Activated naive CD8-positive, alpha-beta T cell treated with anti-CD3 and anti-CD28 coated beads, Interleukin-2, amount 10 ng/mL, durations not matched to agents 7 days and 5 days (primary cell): ENCODE results near the gene ZFP1. TPM values are rescaled to one million over a fixed set of nuclear protein-coding genes. Genes with fewer than 3 reads are reported as not detected.

Source experiments
- ATAC-seq: fragments of 150-1000 bp; cut with Tn5 transposase; one replicate; pipeline ENCODE4 v1.10.0; 2021; ENCODE audit warnings: low read depth, moderate library complexity
- POLR2A ChIA-PET: fragments of 350-600 bp; sonication (Branson Sonifier 250); formaldehyde crosslinking; loops from one replicate; lab custom pipeline; 2021; ENCODE audit warnings: antibody characterized with exemption; lab: Charles Lee
- DNase-seq: peaks from one replicate; pipeline ENCODE4 v3.0.0; 2021
- H3K27ac Mint-ChIP-seq: one replicate; pipeline ENCODE4 v1.8.0; 2022; ENCODE audit warnings: mild to moderate bottlenecking, mixed read lengths
- H3K27me3 Mint-ChIP-seq: one replicate; pipeline ENCODE4 v1.8.0; 2022; ENCODE audit warnings: mild to moderate bottlenecking, moderate library complexity, mixed read lengths
- H3K36me3 Mint-ChIP-seq: one replicate; pipeline ENCODE4 v1.8.0; 2021; ENCODE audit warnings: mild to moderate bottlenecking, mixed read lengths
- H3K4me1 Mint-ChIP-seq: one replicate; pipeline ENCODE4 v1.8.0; 2021; ENCODE audit warnings: mixed read lengths
- H3K4me3 Mint-ChIP-seq: one replicate; pipeline ENCODE4 v1.8.0; 2022; ENCODE audit warnings: mild to moderate bottlenecking, moderate library complexity, mixed read lengths
- H3K9me3 Mint-ChIP-seq: one replicate; pipeline ENCODE4 v1.8.0; 2021; ENCODE audit warnings: mixed read lengths
- total RNA-seq, 2 experiments: library from RNA; stranded (reverse); gene quantifications; one replicate each; pipeline ENCODE4 v1.2.3, GENCODE V29; 2021

Gene ZFP1
- total RNA-seq, 2 experiments from 2014 or later: 16.2 to 16.3 TPM

DNA sequence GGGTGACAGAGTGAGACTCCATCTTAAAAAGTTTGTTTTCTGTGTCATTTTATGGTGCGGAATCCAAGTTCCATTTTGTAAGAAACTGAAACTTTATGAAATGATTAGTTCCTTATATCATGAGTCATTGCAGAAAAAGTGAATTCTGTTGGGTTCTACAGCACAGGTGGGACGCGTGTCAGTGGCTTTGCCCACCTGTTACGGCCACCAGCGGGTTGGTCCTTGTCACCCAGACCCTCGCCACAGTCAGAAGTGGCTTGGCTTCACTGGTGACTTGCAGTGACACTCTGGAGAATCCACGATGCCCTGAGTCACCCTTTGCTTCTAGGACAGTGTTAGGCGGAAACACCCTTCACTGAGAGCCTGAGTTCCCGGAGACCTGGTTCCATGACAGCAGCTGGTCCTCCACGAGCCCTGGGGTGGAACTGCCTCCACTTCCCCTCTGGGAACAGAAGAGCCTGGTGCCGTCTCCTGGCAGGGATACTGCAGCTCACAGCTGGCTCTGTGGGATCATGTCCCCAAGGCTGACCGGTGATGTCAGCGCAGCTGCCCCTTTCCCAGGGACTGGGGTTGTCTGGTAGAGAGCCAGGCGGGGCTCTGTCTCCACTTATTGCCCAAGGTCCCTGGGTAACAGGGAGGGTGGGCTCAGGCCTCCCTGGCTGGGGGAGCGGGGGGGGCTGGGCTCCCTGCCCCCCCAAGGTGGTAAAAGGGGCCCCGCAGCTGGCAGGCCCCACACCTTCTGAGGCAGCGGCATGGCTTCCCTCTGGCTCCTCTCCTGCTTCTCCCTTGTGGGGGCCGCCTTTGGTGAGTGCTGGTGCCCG lies 70.1 kb downstream of the ZFP1 start, which contains the start of gene CTRB1:
CTRB1 (plus strand) TSS at position 733 of the 821 bp plus-strand sequence; CDS start at position 753, 20 bp downstream.
- Mint-ChIP-seq H3K9me3 (no peaks in the 10 kb centered on the region), H3K27ac (peak within 1 kb of the TSS; percentile 93), H3K4me1 (peaks cover 7% of the 10 kb centered on the region), H3K4me3 (peak within 1 kb of the TSS; percentile 71), H3K36me3 (no peaks in the 10 kb centered on the region), H3K27me3 (no peaks in the 10 kb centered on the region)
- POLR2A ChIA-PET: no interaction called here
- DNase-seq: no peak
- no peak for ATAC-seq

DNA sequence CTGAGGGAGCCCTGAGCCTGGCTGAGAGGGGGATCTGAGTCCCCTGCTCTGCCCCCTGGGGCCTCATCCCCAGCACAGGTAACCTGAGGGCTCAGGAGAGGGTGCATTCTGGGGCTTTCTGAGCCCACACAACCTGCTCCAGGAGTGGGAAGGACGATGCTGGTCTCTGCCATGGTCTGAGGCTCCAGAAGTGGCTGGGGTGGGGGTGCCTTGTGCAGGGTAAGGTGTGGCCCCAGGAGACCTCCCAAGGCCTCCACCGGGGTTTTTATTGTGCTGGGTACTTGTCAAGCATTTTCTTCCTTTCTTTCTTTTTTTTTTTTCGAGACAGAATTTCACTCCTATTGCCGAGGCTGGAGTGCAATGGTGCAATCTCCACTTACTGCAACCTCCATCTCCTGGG lies 70.8 kb downstream of the ZFP1 start:
- H3K9me3 Mint-ChIP-seq: no peaks in the 10 kb centered on the region
- H3K36me3 Mint-ChIP-seq: no peaks in the 10 kb centered on the region
- ATAC-seq (no peak), DNase-seq (no peak)
- no peaks in the 10 kb centered on the region for H3K27me3 Mint-ChIP-seq
- peak overlapping the region; percentile 93 for H3K27ac Mint-ChIP-seq
- peaks cover 7% of the 10 kb centered on the region for H3K4me1 Mint-ChIP-seq
- POLR2A ChIA-PET: interaction anchor here (1.2 kb wide), 1 partner anchor 20 kb away, joined by 6 read pairs; no protein-coding TSS in a partner anchor
- H3K4me3 Mint-ChIP-seq: peak overlapping the region; percentile 71

DNA sequence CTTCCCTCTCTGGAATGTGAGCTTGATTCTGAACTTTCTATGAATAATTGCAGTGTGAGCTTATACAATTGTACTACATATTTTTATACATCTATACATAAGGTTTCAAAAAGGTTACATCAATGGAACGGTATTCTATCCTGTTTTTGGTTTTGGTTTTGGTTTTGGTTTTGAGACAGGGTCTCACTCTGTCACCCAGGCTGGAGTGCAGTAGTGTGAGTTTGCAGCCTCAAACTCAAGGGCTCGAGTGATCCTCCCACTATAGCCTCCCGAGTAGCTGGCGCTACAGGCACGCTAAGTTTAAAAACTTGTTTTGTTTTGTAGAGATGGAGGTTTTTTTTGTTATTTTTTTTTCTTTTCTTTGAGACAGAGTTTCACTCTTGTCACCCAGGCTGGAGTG lies 71.5 kb downstream of the ZFP1 start:
- no peaks in the 10 kb centered on the region for H3K27me3 Mint-ChIP-seq
- peak; percentile 96 for ATAC-seq
- POLR2A ChIA-PET: interaction anchor here (0.5 to 1.2 kb wide), 2 partner anchors 20 to 422 kb away, joined by 6 read pairs; no protein-coding TSS in a partner anchor
- H3K36me3 Mint-ChIP-seq: no peaks in the 10 kb centered on the region
- H3K27ac Mint-ChIP-seq: peak overlapping the region; percentile 93
- H3K9me3 Mint-ChIP-seq: no peaks in the 10 kb centered on the region
- peak overlapping the region; percentile 71 for H3K4me3 Mint-ChIP-seq
- peaks cover 7% of the 10 kb centered on the region for H3K4me1 Mint-ChIP-seq
- DNase-seq: no peak

Other genes starting within 250 kb of the ZFP1 start
- 10 to 100 TPM; 80.5 to 81.2 TPM for gene WDR59, start 163.4 kb upstream of the ZFP1 start, total RNA-seq
- gene ZNRF1, start 149.5 kb upstream of the ZFP1 start, total RNA-seq: 1 to 10 TPM; 8.2 to 9.0 TPM
- gene LDHD, start 31.7 kb upstream of the ZFP1 start, total RNA-seq: not detected
- gene CTRB2, start 58.6 kb downstream of the ZFP1 start, total RNA-seq: not detected
- not detected for gene CTRB1, start 70.5 kb downstream of the ZFP1 start, total RNA-seq
- gene BCAR1, start 103.1 kb downstream of the ZFP1 start, total RNA-seq: not detected